ENCODE data around the gene ADAMTSL1. TPM values are rescaled to one million over a fixed set of nuclear protein-coding genes. Genes with fewer than 3 reads are reported as not detected.

Gene ADAMTSL1
- total and polyA plus RNA-seq, 2 donors (not counting 3 experiments of a cell fraction or from before 2014, with no cell fraction given): 15.0 to 18.4 TPM

- no peaks in the 10 kb centered on the region for H4K20me1 ChIP-seq (replicated peaks; ENCODE audit: control insufficient read depth, extremely low read depth, insufficient read depth, low read length)
- H3K4me1 ChIP-seq (ENCODE audit: control insufficient read depth, extremely low read depth, insufficient read depth, low read length): no peaks in the 10 kb centered on the region
- no peak overlapping the region for H3K27ac ChIP-seq (ENCODE audit: insufficient read depth, low read depth, low read length)
- CTCF ChIA-PET: no interaction called here
- intact Hi-C loops (cut with micrococcal nuclease) (no loop called here), dilution Hi-C loops (cut with MboI; ENCODE audit: extremely low pct_ligation_motif_present, low sequenced_read_pairs) (no loop called here)
- no peak for DNase-seq (ENCODE audit: low read depth, low spot score)
- FAIRE-seq: no peak
- H3K4me2 ChIP-seq (ENCODE audit: insufficient read depth, low read length): no peak overlapping the region
- POLR2A ChIA-PET: no interaction called here
- H3K9ac ChIP-seq (replicated peaks; ENCODE audit: extremely low read depth, insufficient read depth, low read length): no peak overlapping the region
- H3K4me3 ChIP-seq (replicated peaks in 1 of 3; ENCODE audit: insufficient read depth in 1 of 3, low read depth in 1 of 3, low read length in 3 of 3): no peak overlapping the region
- H3K9me1 ChIP-seq (replicated peaks; ENCODE audit: control insufficient read depth, extremely low read depth, insufficient read depth, low read length): no peaks in the 10 kb centered on the region
- no peaks in the 10 kb centered on the region for H3K36me3 ChIP-seq (ENCODE audit: control insufficient read depth in 2 of 2, extremely low read depth in 1 of 2, insufficient read depth in 2 of 2, low read length in 2 of 2)
- no peaks in the 10 kb centered on the region for H3K27me3 ChIP-seq (ENCODE audit: control insufficient read depth in 2 of 2, insufficient read depth in 2 of 2, low read length in 2 of 2)
- no TSS peak for BruUV-seq (replicated peaks)
- TF ChIP-seq, protein P1, sequence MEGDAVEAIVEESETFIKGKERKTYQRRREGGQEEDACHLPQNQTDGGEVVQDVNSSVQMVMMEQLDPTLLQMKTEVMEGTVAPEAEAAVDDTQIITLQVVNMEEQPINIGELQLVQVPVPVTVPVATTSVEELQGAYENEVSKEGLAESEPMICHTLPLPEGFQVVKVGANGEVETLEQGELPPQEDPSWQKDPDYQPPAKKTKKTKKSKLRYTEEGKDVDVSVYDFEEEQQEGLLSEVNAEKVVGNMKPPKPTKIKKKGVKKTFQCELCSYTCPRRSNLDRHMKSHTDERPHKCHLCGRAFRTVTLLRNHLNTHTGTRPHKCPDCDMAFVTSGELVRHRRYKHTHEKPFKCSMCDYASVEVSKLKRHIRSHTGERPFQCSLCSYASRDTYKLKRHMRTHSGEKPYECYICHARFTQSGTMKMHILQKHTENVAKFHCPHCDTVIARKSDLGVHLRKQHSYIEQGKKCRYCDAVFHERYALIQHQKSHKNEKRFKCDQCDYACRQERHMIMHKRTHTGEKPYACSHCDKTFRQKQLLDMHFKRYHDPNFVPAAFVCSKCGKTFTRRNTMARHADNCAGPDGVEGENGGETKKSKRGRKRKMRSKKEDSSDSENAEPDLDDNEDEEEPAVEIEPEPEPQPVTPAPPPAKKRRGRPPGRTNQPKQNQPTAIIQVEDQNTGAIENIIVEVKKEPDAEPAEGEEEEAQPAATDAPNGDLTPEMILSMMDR (IDR thresholded peaks at IDR 0.05; ENCODE audit: extremely low read depth in 1 of 2, insufficient read depth in 1 of 2, low read depth in 1 of 2, low read length in 2 of 2): no peak
- no peak for TF ChIP-seq GATA2 (IDR thresholded peaks at IDR 0.05; ENCODE audit: insufficient read depth, insufficient read length, low read depth, low read length)
- no peak for TF ChIP-seq MYC (IDR thresholded peaks at IDR 0.05; ENCODE audit: low read depth, low read length)
- no peak for TF ChIP-seq MAX (IDR thresholded peaks at IDR 0.05; ENCODE audit: insufficient read depth, insufficient read length)
- no peak overlapping the region for H2AFZ ChIP-seq (ENCODE audit: low read depth, low read length)
- no peaks in the 10 kb centered on the region for H3K9me3 ChIP-seq (replicated peaks; ENCODE audit: control insufficient read depth, insufficient read depth, low read length)
- no peaks in the 10 kb centered on the region for H3K79me2 ChIP-seq (ENCODE audit: control insufficient read depth, insufficient read depth, low read length)
Observed at GRCh38 chr9:18618862-18619261, 144.9 kb downstream of the ADAMTSL1 start.

DNA sequence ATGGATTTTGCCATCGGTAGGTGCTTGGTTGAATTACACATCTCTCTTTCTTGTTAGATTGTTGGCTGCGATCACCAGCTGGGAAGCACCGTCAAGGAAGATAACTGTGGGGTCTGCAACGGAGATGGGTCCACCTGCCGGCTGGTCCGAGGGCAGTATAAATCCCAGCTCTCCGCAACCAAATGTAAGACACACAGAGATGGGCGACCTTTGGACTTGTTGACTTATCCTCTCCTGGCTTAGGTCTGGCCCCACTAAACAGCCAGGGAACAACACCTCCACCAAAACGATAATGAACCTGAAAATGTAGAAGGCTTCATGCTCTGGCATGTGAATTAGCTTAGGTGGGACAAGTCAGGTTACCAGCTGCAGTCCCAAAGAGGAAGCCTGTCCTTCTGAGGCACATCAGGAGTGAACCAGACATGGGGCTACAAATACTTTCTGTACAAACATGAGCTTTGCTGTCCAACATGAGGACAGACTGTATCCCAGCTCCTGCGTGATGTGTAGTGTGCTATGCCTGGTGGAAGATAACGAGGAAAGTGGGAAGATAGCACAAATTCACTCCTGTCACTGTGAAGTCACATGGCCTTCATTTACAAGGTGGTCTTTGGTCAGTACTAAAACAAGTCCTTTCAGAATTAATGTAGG lies 148.4 kb downstream of the ADAMTSL1 start:
- no peaks in the 10 kb centered on the region for H3K4me1 ChIP-seq (ENCODE audit: control insufficient read depth, extremely low read depth, insufficient read depth, low read length)
- H4K20me1 ChIP-seq (replicated peaks; ENCODE audit: control insufficient read depth, extremely low read depth, insufficient read depth, low read length): no peaks in the 10 kb centered on the region
- no TSS peak for BruUV-seq (replicated peaks)
- H3K9me3 ChIP-seq (replicated peaks; ENCODE audit: control insufficient read depth, insufficient read depth, low read length): no peaks in the 10 kb centered on the region
- ChIA-PET POLR2A (no interaction called here), CTCF (no interaction called here)
- no peak overlapping the region for H3K4me2 ChIP-seq (ENCODE audit: insufficient read depth, low read length)
- no peaks in the 10 kb centered on the region for H3K27me3 ChIP-seq (ENCODE audit: control insufficient read depth in 2 of 2, insufficient read depth in 2 of 2, low read length in 2 of 2)
- dilution Hi-C loops (cut with MboI; ENCODE audit: extremely low pct_ligation_motif_present, low sequenced_read_pairs) (no loop called here), intact Hi-C loops (cut with micrococcal nuclease) (no loop called here)
- no peak overlapping the region for H3K27ac ChIP-seq (ENCODE audit: insufficient read depth, low read depth, low read length)
- H3K9ac ChIP-seq (replicated peaks; ENCODE audit: extremely low read depth, insufficient read depth, low read length): no peak overlapping the region
- no peaks in the 10 kb centered on the region for H3K9me1 ChIP-seq (replicated peaks; ENCODE audit: control insufficient read depth, extremely low read depth, insufficient read depth, low read length)
- no peaks in the 10 kb centered on the region for H3K36me3 ChIP-seq (ENCODE audit: control insufficient read depth in 2 of 2, extremely low read depth in 1 of 2, insufficient read depth in 2 of 2, low read length in 2 of 2)
- TF ChIP-seq EZH2 (IDR thresholded peaks at IDR 0.05; ENCODE audit: borderline replicate concordance, low read depth, low read length, severe bottlenecking): no peak
- no peak for TF ChIP-seq FOS (IDR thresholded peaks at IDR 0.05; ENCODE audit: borderline replicate concordance, insufficient read depth, low read length)
- TF ChIP-seq GATA2 (IDR thresholded peaks at IDR 0.05; ENCODE audit: insufficient read depth, insufficient read length, low read depth, low read length): no peak
- TF ChIP-seq POLR2A (IDR thresholded peaks at IDR 0.05; ENCODE audit: low read depth, low read length): no peak
- no peak overlapping the region for H3K4me3 ChIP-seq (replicated peaks in 1 of 3; ENCODE audit: insufficient read depth in 1 of 3, low read depth in 1 of 3, low read length in 3 of 3)
- no peaks in the 10 kb centered on the region for H3K79me2 ChIP-seq (ENCODE audit: control insufficient read depth, insufficient read depth, low read length)
- FAIRE-seq: no peak
- no peak overlapping the region for H2AFZ ChIP-seq (ENCODE audit: low read depth, low read length)
- DNase-seq (ENCODE audit: low read depth, low spot score): no peak
